Measurements from ENCODE around the gene MAPRE2. TPM values are rescaled to one million over a fixed set of nuclear protein-coding genes. Genes with fewer than 3 reads are reported as not detected.

The MAPRE2 gene
- total RNA-seq, 1 experiment from 2014 or later, result 29.4 TPM

DNA sequence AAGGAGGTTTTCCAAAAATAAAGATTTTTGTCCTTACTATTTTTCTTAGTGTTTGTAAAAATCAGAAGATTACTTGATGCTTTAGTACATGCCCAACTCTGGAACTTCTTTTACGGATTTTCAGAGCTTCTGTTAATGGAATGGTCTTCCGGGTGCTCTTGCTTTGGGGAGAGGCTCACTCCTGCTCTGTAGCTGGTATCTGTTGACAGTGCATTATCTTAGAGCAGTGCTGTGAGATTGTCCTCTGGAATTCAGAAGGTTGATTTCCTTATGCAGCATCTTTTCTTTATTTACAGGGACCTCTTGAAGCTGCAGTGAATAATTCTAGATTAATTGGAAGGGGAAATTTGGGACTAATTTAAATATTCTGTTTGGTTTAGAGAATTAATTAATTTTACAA lies 4.6 kb downstream of the MAPRE2 start:
- Histone ChIP-seq H4K91ac (ENCODE audit: insufficient read length, low read depth, low read length) (no peak overlapping the region), H3K56ac (ENCODE audit: insufficient read length, low read depth, low read length) (no peak overlapping the region), H3K18ac (ENCODE audit: insufficient read length, low read depth, low read length) (no peak overlapping the region), H4K8ac (replicated peaks; ENCODE audit: insufficient read length, low read depth, low read length) (no peak overlapping the region), H2BK5ac (ENCODE audit: insufficient read length, low read length) (no peak overlapping the region), H3K9me3 (ENCODE audit: control insufficient read depth, low read depth, low read length) (no peaks in the 10 kb centered on the region), H3K4me2 (ENCODE audit: insufficient read depth, insufficient read length, low read length) (no peak overlapping the region), H3K79me2 (ENCODE audit: insufficient read depth, low read length) (peaks cover 5% of the 10 kb centered on the region; the same call in 1 of the 2 replicates), H3T11ph (ENCODE audit: low read length) (no peak overlapping the region), H3K4ac (ENCODE audit: low read depth, low read length) (no peak overlapping the region), H3K27me3 (ENCODE audit: insufficient read depth, low read length) (no peaks in the 10 kb centered on the region), H3K4me1 (ENCODE audit: insufficient read depth, low read length) (peaks cover 4% of the 10 kb centered on the region), H3K23ac (ENCODE audit: insufficient read length, low read depth, low read length) (no peak overlapping the region), H2BK12ac (ENCODE audit: insufficient read length, low read depth, low read length) (no peak overlapping the region), H2AFZ (ENCODE audit: low read length) (no peak overlapping the region), H3K9ac (ENCODE audit: extremely low read depth, insufficient read length, low read length) (no peak overlapping the region), H2BK120ac (ENCODE audit: low read depth, low read length, poor library complexity, severe bottlenecking) (no peak overlapping the region), H2AK5ac (ENCODE audit: insufficient read length, low read length) (no peak overlapping the region), H3K79me1 (ENCODE audit: insufficient read depth, low read depth, low read length, poor library complexity, severe bottlenecking) (peaks cover 3% of the 10 kb centered on the region), H4K20me1 (ENCODE audit: control insufficient read depth, insufficient read depth, insufficient read length) (peaks cover 3% of the 10 kb centered on the region), H2BK20ac (ENCODE audit: low read depth, low read length, poor library complexity, severe bottlenecking) (no peak overlapping the region), H4K5ac (ENCODE audit: insufficient read length, low read depth, low read length) (no peak overlapping the region), H3K14ac (ENCODE audit: insufficient read depth, low read length) (no peak overlapping the region), H2BK15ac (ENCODE audit: low read depth, low read length) (no peak overlapping the region), H3K23me2 (ENCODE audit: insufficient read length, low read depth, low read length, poor library complexity, severe bottlenecking) (peaks cover 11% of the 10 kb centered on the region), H3K27ac (ENCODE audit: insufficient read length, low read depth, low read length) (no peak overlapping the region)
- Mint-ChIP-seq H3K27ac (no peak overlapping the region; a peak in 1 of 7 replicates), H3K9me3 (no peaks in the 10 kb centered on the region), H3K27me3 (ENCODE audit: low read depth) (no peaks in the 10 kb centered on the region; the same call in 1 of the 2 replicates), H3K36me3 (ENCODE audit: insufficient read depth in 1 of 3, low read depth in 3 of 3) (peaks cover 4 to 5% (median 5%) of the 10 kb centered on the region in 3 experiments), H3K4me1 (peaks cover 48 to 58% of the 10 kb centered on the region in 2 experiments), H3K4me3 (no peak overlapping the region)
- WGBS (ENCODE audit: extremely low coverage, insufficient read length, low lambda C conversion rate), result no CpG with 5 or more reads among the region's 2 CpGs
- DNase-seq, result no peak
- TF ChIP-seq, protein P1, sequence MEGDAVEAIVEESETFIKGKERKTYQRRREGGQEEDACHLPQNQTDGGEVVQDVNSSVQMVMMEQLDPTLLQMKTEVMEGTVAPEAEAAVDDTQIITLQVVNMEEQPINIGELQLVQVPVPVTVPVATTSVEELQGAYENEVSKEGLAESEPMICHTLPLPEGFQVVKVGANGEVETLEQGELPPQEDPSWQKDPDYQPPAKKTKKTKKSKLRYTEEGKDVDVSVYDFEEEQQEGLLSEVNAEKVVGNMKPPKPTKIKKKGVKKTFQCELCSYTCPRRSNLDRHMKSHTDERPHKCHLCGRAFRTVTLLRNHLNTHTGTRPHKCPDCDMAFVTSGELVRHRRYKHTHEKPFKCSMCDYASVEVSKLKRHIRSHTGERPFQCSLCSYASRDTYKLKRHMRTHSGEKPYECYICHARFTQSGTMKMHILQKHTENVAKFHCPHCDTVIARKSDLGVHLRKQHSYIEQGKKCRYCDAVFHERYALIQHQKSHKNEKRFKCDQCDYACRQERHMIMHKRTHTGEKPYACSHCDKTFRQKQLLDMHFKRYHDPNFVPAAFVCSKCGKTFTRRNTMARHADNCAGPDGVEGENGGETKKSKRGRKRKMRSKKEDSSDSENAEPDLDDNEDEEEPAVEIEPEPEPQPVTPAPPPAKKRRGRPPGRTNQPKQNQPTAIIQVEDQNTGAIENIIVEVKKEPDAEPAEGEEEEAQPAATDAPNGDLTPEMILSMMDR (conservative IDR thresholded peaks at IDR 0.05), result no peak

Measured in H9 (cell line).